Camera-type eye (tissue), 1 donor: Measurements from ENCODE around the gene CDH4. TPM values are rescaled to one million over a fixed set of nuclear protein-coding genes. Genes with fewer than 3 reads are reported as not detected.

Experiments used
- total RNA-seq: library from RNA; depleted of rRNA; stranded (reverse); fragments of >200 nt; gene quantifications from one replicate; pipeline ENCODE4 v1.2.3, GENCODE V29; 2014

Gene CDH4
- 12.0 TPM for total RNA-seq

DNA sequence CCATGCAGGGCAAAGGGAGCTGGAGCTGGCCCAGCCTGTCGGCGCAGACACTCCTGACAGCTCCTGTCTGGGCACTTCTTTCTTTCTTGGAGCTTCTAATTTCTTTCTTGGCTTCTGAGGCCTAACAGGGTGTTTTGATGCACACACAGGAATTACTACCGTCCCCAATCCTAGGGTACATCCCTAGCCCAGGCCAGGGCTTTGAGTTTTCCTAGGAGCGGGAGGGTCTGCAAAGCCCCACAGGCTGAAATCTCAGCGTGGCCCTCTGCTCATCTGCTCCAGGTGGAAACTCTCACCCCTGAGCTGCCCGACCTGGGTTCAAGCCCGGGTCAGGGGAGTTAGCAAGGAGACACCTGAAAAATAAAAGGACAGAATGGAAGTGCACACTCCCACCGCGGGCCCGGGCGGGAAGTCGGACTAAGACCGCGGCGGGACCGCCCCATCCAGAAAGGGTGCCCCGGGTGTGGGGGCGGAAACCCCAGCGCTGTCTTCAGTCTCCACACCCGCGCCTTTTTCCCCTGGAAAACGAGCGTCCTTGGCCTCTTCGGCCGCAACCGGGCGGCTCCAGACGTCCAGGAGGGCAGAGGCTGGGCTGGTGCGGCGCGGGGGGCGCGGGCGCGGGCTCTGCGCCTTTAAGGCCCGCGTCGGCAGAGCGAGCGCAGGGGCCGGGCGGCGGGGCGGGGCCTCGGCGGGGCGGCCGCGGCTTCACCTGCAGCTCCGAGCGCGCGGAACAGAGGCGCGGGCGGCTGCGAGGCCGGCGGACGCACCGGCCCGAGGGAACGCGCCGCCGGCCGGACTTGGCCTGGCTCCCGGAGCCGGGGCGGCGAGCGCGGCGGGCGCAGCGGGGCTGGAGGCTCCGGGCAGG lies at the start of gene CDH4:
Gene CDH4, plus strand, starts transcription at position 733 of the 865 bp plus-strand sequence.

